ENCODE measurements around the gene PRSS22. TPM values are rescaled to one million over a fixed set of nuclear protein-coding genes. Genes with fewer than 3 reads are reported as not detected.

Gene PRSS22
- total RNA-seq, 1 donor from 2014 or later = 23.3 TPM

- no peak for DNase-seq (ENCODE audit: low spot score, unreplicated experiment)
- Mint-ChIP-seq H3K4me1 (ENCODE audit: low read depth) (peaks cover 4% of the 10 kb centered on the region), H3K9me3 (ENCODE audit: low read depth) (no peaks in the 10 kb centered on the region), H3K36me3 (ENCODE audit: insufficient read depth) (no peaks in the 10 kb centered on the region), H3K4me3 (ENCODE audit: low read depth) (peak overlapping the region; percentile 82), H3K27me3 (no peaks in the 10 kb centered on the region), H3K27ac (peak overlapping the region; percentile 91)
- TF ChIP-seq, protein P1, sequence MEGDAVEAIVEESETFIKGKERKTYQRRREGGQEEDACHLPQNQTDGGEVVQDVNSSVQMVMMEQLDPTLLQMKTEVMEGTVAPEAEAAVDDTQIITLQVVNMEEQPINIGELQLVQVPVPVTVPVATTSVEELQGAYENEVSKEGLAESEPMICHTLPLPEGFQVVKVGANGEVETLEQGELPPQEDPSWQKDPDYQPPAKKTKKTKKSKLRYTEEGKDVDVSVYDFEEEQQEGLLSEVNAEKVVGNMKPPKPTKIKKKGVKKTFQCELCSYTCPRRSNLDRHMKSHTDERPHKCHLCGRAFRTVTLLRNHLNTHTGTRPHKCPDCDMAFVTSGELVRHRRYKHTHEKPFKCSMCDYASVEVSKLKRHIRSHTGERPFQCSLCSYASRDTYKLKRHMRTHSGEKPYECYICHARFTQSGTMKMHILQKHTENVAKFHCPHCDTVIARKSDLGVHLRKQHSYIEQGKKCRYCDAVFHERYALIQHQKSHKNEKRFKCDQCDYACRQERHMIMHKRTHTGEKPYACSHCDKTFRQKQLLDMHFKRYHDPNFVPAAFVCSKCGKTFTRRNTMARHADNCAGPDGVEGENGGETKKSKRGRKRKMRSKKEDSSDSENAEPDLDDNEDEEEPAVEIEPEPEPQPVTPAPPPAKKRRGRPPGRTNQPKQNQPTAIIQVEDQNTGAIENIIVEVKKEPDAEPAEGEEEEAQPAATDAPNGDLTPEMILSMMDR (IDR thresholded peaks at IDR 0.05; ENCODE audit: unreplicated experiment) = no peak
Observed at GRCh38 chr16:2904922-2905240, 46.9 kb upstream of the PRSS22 start.

- H3K9me3 Mint-ChIP-seq (ENCODE audit: low read depth) = no peaks in the 10 kb centered on the region
- H3K4me3 Mint-ChIP-seq (ENCODE audit: low read depth) = peak overlapping the region; percentile 82
- H3K36me3 Mint-ChIP-seq (ENCODE audit: insufficient read depth) = no peaks in the 10 kb centered on the region
- H3K27me3 Mint-ChIP-seq = no peaks in the 10 kb centered on the region
- peak overlapping the region; percentile 91 for H3K27ac Mint-ChIP-seq
- H3K4me1 Mint-ChIP-seq (ENCODE audit: low read depth) = peaks cover 4% of the 10 kb centered on the region
- peak; percentile 71 for DNase-seq (ENCODE audit: low spot score, unreplicated experiment)
- TF ChIP-seq, protein P1 (IDR thresholded peaks at IDR 0.05; ENCODE audit: unreplicated experiment) = peak; percentile 88
Observed at GRCh38 chr16:2904100-2904921, 46.3 kb upstream of the PRSS22 start.

- H3K4me3 Mint-ChIP-seq (ENCODE audit: low read depth) = no peak overlapping the region
- TF ChIP-seq, protein P1 (IDR thresholded peaks at IDR 0.05; ENCODE audit: unreplicated experiment) = no peak
Observed at GRCh38 chr16:2902337-2903130, 44.6 kb upstream of the PRSS22 start.

DNA sequence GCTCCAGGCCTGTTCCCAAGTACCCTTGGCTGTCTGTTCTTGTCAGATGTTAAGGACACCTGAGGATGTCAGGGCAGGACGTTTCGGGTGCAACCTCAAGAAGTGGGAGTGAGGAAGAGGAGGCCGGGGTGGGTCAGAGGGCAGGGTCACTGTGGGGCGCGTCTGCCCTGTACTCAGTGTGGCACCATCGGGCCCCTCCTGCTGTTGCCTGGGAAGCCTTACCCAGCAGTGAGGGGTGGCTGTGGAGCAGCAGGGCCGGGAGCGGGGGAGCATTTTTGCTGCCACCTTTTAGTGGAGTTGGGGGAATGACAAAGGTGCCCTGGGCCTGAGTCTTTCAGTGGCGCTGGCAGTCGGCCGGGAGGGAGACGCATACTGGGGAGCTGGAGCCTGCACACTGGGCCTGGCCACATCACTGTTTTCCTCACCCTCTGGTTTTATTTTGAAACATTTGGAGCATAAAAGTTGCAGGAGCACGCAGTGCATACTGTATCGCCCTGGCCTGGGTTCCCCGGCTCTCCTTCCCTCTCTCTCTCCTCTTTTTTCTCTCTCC lies 42.6 kb upstream of the PRSS22 start:
- Mint-ChIP-seq H3K27me3 (no peaks in the 10 kb centered on the region), H3K36me3 (ENCODE audit: insufficient read depth) (no peaks in the 10 kb centered on the region), H3K4me3 (ENCODE audit: low read depth) (no peak overlapping the region), H3K9me3 (ENCODE audit: low read depth) (no peaks in the 10 kb centered on the region), H3K27ac (no peak overlapping the region), H3K4me1 (ENCODE audit: low read depth) (peaks cover 4% of the 10 kb centered on the region)
- TF ChIP-seq, protein P1 (IDR thresholded peaks at IDR 0.05; ENCODE audit: unreplicated experiment) = no peak
- DNase-seq (ENCODE audit: low spot score, unreplicated experiment) = no peak

More at GRCh38 chr16:2902337-2903130, 44.6 kb upstream of the PRSS22 start:
- no peaks in the 10 kb centered on the region for H3K9me3 Mint-ChIP-seq (ENCODE audit: low read depth)
- no peaks in the 10 kb centered on the region for H3K27me3 Mint-ChIP-seq
- no peaks in the 10 kb centered on the region for H3K36me3 Mint-ChIP-seq (ENCODE audit: insufficient read depth)
- H3K4me1 Mint-ChIP-seq (ENCODE audit: low read depth) = peaks cover 4% of the 10 kb centered on the region
- no peak for DNase-seq (ENCODE audit: low spot score, unreplicated experiment)
- no peak overlapping the region for H3K27ac Mint-ChIP-seq

DNA sequence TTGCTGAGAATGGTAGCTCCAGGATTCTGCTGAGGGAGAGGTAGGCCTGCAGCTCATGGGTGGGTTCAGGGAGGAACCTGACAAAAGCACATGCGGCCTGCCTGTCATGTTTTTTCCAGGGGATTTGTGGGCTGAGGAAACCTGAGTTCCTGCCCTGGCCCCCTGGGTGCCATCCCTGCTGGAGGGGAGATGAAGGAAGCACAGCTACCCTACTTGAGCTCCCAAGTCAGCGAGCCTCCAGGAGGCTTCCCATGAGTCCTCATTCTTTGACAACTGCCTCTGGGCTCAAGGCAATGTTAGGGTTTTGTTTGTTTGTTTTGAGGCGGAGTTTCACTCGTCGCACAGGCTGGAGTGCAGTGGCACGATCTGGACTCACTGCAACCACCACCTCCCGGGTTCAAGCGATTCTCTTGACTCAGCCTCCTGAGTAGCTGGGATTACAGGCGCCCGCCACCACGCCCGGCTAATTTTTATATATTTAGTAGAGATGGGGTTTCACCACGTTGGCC lies 41.6 kb upstream of the PRSS22 start:
- no peak overlapping the region for H3K4me3 Mint-ChIP-seq (ENCODE audit: low read depth)
- DNase-seq (ENCODE audit: low spot score, unreplicated experiment) = no peak
- no peaks in the 10 kb centered on the region for H3K9me3 Mint-ChIP-seq (ENCODE audit: low read depth)
- no peak overlapping the region for H3K27ac Mint-ChIP-seq
- TF ChIP-seq, protein P1 (IDR thresholded peaks at IDR 0.05; ENCODE audit: unreplicated experiment) = no peak
- H3K36me3 Mint-ChIP-seq (ENCODE audit: insufficient read depth) = no peaks in the 10 kb centered on the region
- H3K4me1 Mint-ChIP-seq (ENCODE audit: low read depth) = peaks cover 4% of the 10 kb centered on the region
- H3K27me3 Mint-ChIP-seq = no peaks in the 10 kb centered on the region

Measured in progenitor cell of endocrine pancreas (in vitro differentiated cells).